Measurements from ENCODE around the gene TOX3. TPM values are rescaled to one million over a fixed set of nuclear protein-coding genes. Genes with fewer than 3 reads are reported as not detected.
A peak's percentile ranks its signal among the peaks of the same experiment; 100 is the strongest.

TOX3 gene
- total RNA-seq (2016; rRNA removed; fragmentation: Illumina TruSeq; extraction: Trizol) (12.1 and 14.5 TPM in 2 replicates), polyA plus RNA-seq (2011; rRNA removed) (95.6 and 98.6 TPM in 2 replicates), polyA minus RNA-seq (2011; rRNA and poly(A)+ RNA removed; ENCODE audit: low replicate concordance) (0.42 and 283 TPM in 2 replicates), Bru-seq, nascent RNA (percentile 98 among the genes with signal in this experiment), BruChase-seq, experiment 1, labeled RNA remaining after a 6-hour chase (percentile 84 among the genes with signal in this experiment), BruChase-seq, experiment 2, labeled RNA remaining after a 2-hour chase (percentile 92 among the genes with signal in this experiment)
- 19.7 and 21.7 TPM in 2 replicates for total RNA-seq (2016; cell fraction: cytosol; rRNA removed; fragmentation: Illumina TruSeq; extraction: Trizol; ENCODE audit: low read depth)
- 11.6 and 15.0 TPM in 2 replicates for total RNA-seq (2016; cell fraction: insoluble cytoplasmic fraction; rRNA removed; fragmentation: Illumina TruSeq; extraction: Trizol)
- total RNA-seq (2016; cell fraction: membrane; rRNA removed; fragmentation: Illumina TruSeq; extraction: Trizol), result 14.2 and 14.5 TPM in 2 replicates
- total RNA-seq (2016; cell fraction: nucleus; rRNA removed; fragmentation: Illumina TruSeq; extraction: Trizol), result 17.7 and 24.3 TPM in 2 replicates
- polyA plus RNA-seq (2011; cell fraction: cytosol; rRNA removed), result 53.0 and 61.5 TPM in 2 replicates
- 59.3 and 60.8 TPM in 2 replicates for polyA plus RNA-seq (2011; cell fraction: nucleus; rRNA removed)
- 60.3 and 93.0 TPM in 2 replicates for polyA plus RNA-seq (2012)
- 4.5 and 4.7 TPM in 2 replicates for polyA plus RNA-seq (2016; cell fraction: cytosol; fragmentation: Illumina TruSeq; extraction: Trizol; ENCODE audit: low read depth)
- 36.1 and 46.4 TPM in 2 replicates for polyA plus RNA-seq (2016; cell fraction: insoluble cytoplasmic fraction; fragmentation: Illumina TruSeq; extraction: Trizol; ENCODE audit: low read depth)
- polyA plus RNA-seq (2016; cell fraction: membrane; fragmentation: Illumina TruSeq; extraction: Trizol; ENCODE audit: low read depth), result 16.2 and 16.6 TPM in 2 replicates
- 26.4 and 30.3 TPM in 2 replicates for polyA plus RNA-seq (2016; cell fraction: nucleus; fragmentation: Illumina TruSeq; extraction: Trizol; ENCODE audit: insufficient read depth, low read depth)
- 65.9 and 72.3 TPM in 2 replicates for polyA minus RNA-seq (2011; cell fraction: cytosol; rRNA and poly(A)+ RNA removed)
- polyA minus RNA-seq (2011; cell fraction: nucleus; rRNA and poly(A)+ RNA removed), result 122 and 148 TPM in 2 replicates
- long read RNA-seq, experiment 1, partial matches to known transcripts, result 5 of 6 reads
- long read RNA-seq, experiment 1, other reads (novel, unspliced or antisense), result 1 of 6 reads
- long read RNA-seq, experiment 2, transcript TOX3-201 (7 exons, 3,233 nt), result major isoform, 11 of 71 reads
- long read RNA-seq, experiment 2, partial matches to known transcripts, result 2 of 71 reads
- long read RNA-seq, experiment 2, other reads (novel, unspliced or antisense), result 58 of 71 reads

- intact Hi-C loops (cut with micrococcal nuclease; ENCODE audit: unreplicated experiment) (loop anchor here (5.0 kb wide), 4 partner anchors 65 to 150 kb away; no protein-coding TSS in a partner anchor), in situ Hi-C loops (cut with HindIII; ENCODE audit: extremely low pct_ligation_motif_present, low pct_unique_long_range_greater_than_20kb) (loop anchor here (5.0 to 10.0 kb wide), 3 partner anchors 55 to 352 kb away; no protein-coding TSS in a partner anchor)
- Histone ChIP-seq H3K9me3 (ENCODE audit: low read length) (no peaks in the 10 kb centered on the region), H3K9ac (ENCODE audit: insufficient read depth, low read depth, low read length) (peak within 1 kb of the TSS; percentile 82), H3K79me2 (ENCODE audit: insufficient read depth, low read length) (peaks cover 43% of the 10 kb centered on the region), H3K4me3 (replicated peaks in 1 of 3; ENCODE audit: insufficient read depth in 1 of 3, low read depth in 2 of 3, low read length in 3 of 3) (peak within 1 kb of the TSS; percentile 91 to 96 (median 92)), H3K27me3 (ENCODE audit: control insufficient read depth in 1 of 2, insufficient read depth in 2 of 2, low read length in 2 of 2) (no peaks in the 10 kb centered on the region; a peak in 1 of 5 replicates), H4K20me1 (ENCODE audit: insufficient read depth, low read length) (peaks cover 27% of the 10 kb centered on the region), H2AFZ (ENCODE audit: low read length) (no peak within 1 kb of the TSS), H3K36me3 (replicated peaks in 1 of 2; ENCODE audit: control insufficient read depth in 1 of 2, insufficient read depth in 2 of 2, low read length in 2 of 2) (peaks cover 0 to 3% of the 10 kb centered on the region in 2 experiments; a peak in 1 of 5 replicates), H3K4me1 (ENCODE audit: insufficient read depth, low read length) (peaks cover 32% of the 10 kb centered on the region), H3K27ac (ENCODE audit: extremely low read length, insufficient read depth, low read length) (peak within 1 kb of the TSS; percentile 67), H3K4me2 (ENCODE audit: low read depth, low read length) (peak within 1 kb of the TSS; percentile 95)
- ChIA-PET CTCF (ENCODE audit: low intra/inter-chr PET ratio, low total read pairs) (interaction anchor here (0.9 kb wide), 1 partner anchor 95 kb away, joined by 3 read pairs; no protein-coding TSS in a partner anchor), POLR2A (interaction anchor here (0.6 to 4.0 kb wide), 24 partner anchors 9 to 501 kb away, joined by 3 to 65 read pairs (median 4); no protein-coding TSS in a partner anchor)
- ATAC-seq (peak; percentile 34), DNase-seq (ENCODE audit: low spot score) (no peak), FAIRE-seq (no peak)
- no TSS peak for BruUV-seq (replicated peaks)
- WGBS (ENCODE audit: low lambda C conversion rate), result 1% methylated on average over 37 of the region's 83 CpGs
- TF ChIP-seq, protein P1, sequence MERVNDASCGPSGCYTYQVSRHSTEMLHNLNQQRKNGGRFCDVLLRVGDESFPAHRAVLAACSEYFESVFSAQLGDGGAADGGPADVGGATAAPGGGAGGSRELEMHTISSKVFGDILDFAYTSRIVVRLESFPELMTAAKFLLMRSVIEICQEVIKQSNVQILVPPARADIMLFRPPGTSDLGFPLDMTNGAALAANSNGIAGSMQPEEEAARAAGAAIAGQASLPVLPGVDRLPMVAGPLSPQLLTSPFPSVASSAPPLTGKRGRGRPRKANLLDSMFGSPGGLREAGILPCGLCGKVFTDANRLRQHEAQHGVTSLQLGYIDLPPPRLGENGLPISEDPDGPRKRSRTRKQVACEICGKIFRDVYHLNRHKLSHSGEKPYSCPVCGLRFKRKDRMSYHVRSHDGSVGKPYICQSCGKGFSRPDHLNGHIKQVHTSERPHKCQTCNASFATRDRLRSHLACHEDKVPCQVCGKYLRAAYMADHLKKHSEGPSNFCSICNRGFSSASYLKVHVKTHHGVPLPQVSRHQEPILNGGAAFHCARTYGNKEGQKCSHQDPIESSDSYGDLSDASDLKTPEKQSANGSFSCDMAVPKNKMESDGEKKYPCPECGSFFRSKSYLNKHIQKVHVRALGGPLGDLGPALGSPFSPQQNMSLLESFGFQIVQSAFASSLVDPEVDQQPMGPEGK (CRISPR knock-in tag; IDR thresholded peaks at IDR 0.05), result peak; percentile 68; the same call in 1 of the 2 replicates
- peak; percentile 41; the same call in 1 of the 2 replicates for TF ChIP-seq ZNF891 (CRISPR knock-in tag; IDR thresholded peaks at IDR 0.05)
- TF ChIP-seq SIN3A (IDR thresholded peaks at IDR 0.05; ENCODE audit: borderline replicate concordance, low read depth, low read length), result peak; percentile 47; the same call in 1 of the 2 replicates
- peak; percentile 31; the same call in 1 of the 2 replicates for TF ChIP-seq ZNF777 (CRISPR knock-in tag; IDR thresholded peaks at IDR 0.05)
- TF ChIP-seq CHD4 (IDR thresholded peaks at IDR 0.05; ENCODE audit: borderline replicate concordance, low read length), result 0 out of 2 replicates have a peak, but pooled peaks have one; percentile 13
- TF ChIP-seq KDM2A (CRISPR knock-in tag; IDR thresholded peaks at IDR 0.05; ENCODE audit: borderline replicate concordance, low read depth), result peak; percentile 14; the same call in 1 of the 2 replicates
- TF ChIP-seq SP5 (CRISPR knock-in tag; IDR thresholded peaks at IDR 0.05; ENCODE audit: borderline replicate concordance, low read depth), result peak; percentile 53
- no peak for TF ChIP-seq ZSCAN21 (CRISPR knock-in tag; IDR thresholded peaks at IDR 0.05; ENCODE audit: borderline replicate concordance)
- TF ChIP-seq TEAD3 (CRISPR knock-in tag; optimal IDR thresholded peaks at IDR 0.05; ENCODE audit: borderline replicate concordance), result peak; percentile 46
- TF ChIP-seq KAT7 (CRISPR knock-in tag; IDR thresholded peaks at IDR 0.05; ENCODE audit: borderline replicate concordance), result peak; percentile 26; the same call in 1 of the 2 replicates
- 0 out of 2 replicates have a peak, but pooled peaks have one; percentile 12 for TF ChIP-seq SP4 (CRISPR knock-in tag; IDR thresholded peaks at IDR 0.05)
- TF ChIP-seq ZNF746 (CRISPR knock-in tag; IDR thresholded peaks at IDR 0.05), result peak; percentile 85
- peak; percentile 40; the same call in 1 of the 2 replicates for TF ChIP-seq TSC22D2 (CRISPR knock-in tag; IDR thresholded peaks at IDR 0.05; ENCODE audit: borderline replicate concordance)
Observed at GRCh38 chr16:52547004-52547833, at the start of gene TOX3. Gene TOX3 (minus strand): TSS chr16:52547143. CDS start chr16:52546723, 420 bp downstream.
